WTC11 (cell line): Measurements from ENCODE around the gene RNF167.

ENCODE experiments used
- ATF1 ChIP-seq: sonication (generic); formaldehyde crosslinking; IDR thresholded peaks from 2 replicates; pipeline ENCODE4 v1.8.1; 2023; ENCODE audit warnings: mild to moderate bottlenecking, moderate library complexity, missing genetic modification reagents
- NFATC4 ChIP-seq: fragments of 250-450 bp; sonication (Bioruptor Pico); IDR thresholded peaks from 2 replicates; pipeline ENCODE4 v1.9.0; 2021; ENCODE audit warnings: mild to moderate bottlenecking
- SP1 ChIP-seq: sonication (generic); formaldehyde crosslinking; conservative IDR thresholded peaks from 2 replicates; pipeline ENCODE4 v1.8.1; 2022; ENCODE audit warnings: missing genetic modification reagents
- TF ChIP-seq, protein P1 (sequence below): fragments of 200-600 bp; IDR thresholded peaks from 2 replicates; pipeline ENCODE4 v1.8.0; 2022; ENCODE audit warnings: antibody characterized with exemption

DNA sequence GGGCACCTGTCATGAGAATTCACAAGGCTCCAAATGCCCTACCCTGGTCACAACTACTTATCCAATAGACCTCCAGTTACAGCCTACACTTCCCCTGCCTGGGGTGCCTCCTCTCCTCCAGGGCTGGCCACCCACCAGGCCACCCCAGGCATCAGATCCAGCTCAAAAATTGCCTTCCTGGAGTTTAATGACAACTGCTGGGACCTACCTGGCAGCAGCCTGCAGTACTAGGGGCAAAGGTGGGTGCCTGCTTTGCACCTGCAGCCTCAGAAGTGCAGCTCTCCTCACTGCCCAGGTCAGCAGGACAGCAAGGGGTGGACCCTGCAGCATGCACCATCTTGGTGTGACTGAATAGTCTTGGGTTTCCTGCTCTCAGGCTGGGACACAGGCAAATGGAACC is 4.4 kb upstream of the RNF167 start:
- TF ChIP-seq ATF1 (CRISPR knock-in tag) (no peak), NFATC4 (CRISPR knock-in tag) (no peak), SP1 (no peak)
- TF ChIP-seq, protein P1, sequence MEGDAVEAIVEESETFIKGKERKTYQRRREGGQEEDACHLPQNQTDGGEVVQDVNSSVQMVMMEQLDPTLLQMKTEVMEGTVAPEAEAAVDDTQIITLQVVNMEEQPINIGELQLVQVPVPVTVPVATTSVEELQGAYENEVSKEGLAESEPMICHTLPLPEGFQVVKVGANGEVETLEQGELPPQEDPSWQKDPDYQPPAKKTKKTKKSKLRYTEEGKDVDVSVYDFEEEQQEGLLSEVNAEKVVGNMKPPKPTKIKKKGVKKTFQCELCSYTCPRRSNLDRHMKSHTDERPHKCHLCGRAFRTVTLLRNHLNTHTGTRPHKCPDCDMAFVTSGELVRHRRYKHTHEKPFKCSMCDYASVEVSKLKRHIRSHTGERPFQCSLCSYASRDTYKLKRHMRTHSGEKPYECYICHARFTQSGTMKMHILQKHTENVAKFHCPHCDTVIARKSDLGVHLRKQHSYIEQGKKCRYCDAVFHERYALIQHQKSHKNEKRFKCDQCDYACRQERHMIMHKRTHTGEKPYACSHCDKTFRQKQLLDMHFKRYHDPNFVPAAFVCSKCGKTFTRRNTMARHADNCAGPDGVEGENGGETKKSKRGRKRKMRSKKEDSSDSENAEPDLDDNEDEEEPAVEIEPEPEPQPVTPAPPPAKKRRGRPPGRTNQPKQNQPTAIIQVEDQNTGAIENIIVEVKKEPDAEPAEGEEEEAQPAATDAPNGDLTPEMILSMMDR, result no peak
